T47D (cell line): ENCODE measurements around the gene CABLES1.
"Not testable (repeated sequence)": the region's sequence is repeated elsewhere in the genome, so short reads cannot be mapped to it uniquely, and the experiment has no call there.

Source experiments
- DNase-seq, 2 experiments: peaks; one replicate each; pipeline versions ENCODE4 v3.0.0 to v3.0.0-alpha.2; 2011 to 2012; ENCODE audit warnings: low read depth in 1 of 2, low spot score in 1 of 2
- JUND ChIP-seq: IDR thresholded peaks from 2 replicates; pipeline ENCODE4 v1.6.1; 2012; ENCODE audit warnings: low read depth
- in situ Hi-C: cut with HindIII; loops from 2 replicates; pipeline ENCODE4 v1.10.0; 2016; ENCODE audit warnings: low sequenced_read_pairs, low pct_unique_long_range_greater_than_20kb

Gene CABLES1

DNA sequence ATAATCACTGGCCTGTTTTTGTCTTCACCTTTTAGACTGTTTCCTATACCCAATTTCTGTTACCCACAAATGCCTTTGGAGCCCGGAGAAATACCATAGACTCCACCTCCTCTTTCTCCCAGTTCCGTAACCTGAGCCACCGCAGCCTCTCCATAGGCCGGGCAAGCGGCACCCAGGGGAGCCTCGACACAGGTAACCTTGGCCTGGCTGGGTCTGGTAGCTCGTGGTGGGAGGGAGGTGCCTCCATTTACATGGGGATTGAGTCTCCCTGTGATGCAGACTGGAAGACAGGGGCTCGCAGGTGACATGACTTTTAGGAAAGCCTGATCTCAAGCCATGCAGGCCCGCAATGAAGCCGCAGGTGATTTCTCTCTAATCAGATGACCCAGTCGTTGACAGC lies 100.6 kb downstream of the CABLES1 start:
- in situ Hi-C loops: no loop called here
- no peak for DNase-seq
- no peak for TF ChIP-seq JUND

- in situ Hi-C loops: no loop called here
- TF ChIP-seq JUND: no peak
- DNase-seq: no peak
These were observed 101.7 kb downstream of the CABLES1 start for GRCh38 chr18:23236876-23237468.

DNA sequence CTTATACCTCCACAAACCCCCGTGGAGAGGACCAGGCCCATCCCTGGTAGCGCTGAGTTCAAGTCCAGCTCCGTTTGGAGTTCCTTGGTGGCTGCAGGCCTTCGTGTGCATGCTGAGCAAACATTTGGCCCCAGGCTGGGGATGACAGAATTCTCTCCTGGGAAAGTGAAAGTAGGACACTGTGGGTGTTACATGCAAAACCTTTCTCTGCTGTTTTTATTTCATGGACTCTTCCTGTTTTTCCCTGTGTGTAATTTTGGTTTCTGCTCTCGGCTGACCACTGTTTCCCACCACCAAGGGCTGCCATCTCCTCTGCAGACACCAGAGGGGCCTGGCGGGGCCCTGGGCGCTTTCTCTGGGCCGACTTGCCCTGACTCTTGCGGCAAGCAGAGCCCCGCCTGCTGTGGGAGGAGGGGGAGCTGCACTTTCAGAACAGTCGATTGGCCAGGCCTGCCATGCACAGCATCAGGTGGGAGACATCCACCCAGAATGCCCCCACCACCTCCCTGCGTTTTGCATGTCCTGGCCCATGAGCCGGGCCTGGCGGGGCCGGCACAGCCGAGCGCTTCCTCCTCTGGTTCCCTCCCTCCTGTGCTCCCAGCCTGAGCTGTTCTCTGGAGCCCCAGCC lies 102.4 kb downstream of the CABLES1 start:
- in situ Hi-C loops: no loop called here
- peak in 1 of 2 experiments; percentile 23 for DNase-seq
- TF ChIP-seq JUND: no peak

DNA sequence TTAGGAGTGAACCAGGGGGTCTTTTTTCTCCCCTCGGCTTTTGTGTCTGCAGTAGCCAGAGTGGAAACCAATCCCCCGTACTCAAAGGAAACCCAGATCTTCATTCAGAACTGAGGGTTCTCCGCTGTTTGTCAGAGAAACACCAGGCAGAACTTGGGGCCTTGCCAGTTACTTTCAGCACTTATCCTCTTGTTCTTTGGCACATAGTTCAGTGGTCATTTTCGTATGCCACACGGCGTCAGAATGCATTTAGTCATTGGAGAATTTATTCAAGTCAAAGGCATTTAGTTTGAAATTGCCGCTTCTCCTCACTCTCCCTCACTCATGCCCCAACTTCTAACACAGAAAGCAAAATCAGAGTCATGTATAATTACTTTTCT lies 102.9 kb downstream of the CABLES1 start:
- DNase-seq: no peak
- no peak for TF ChIP-seq JUND
- in situ Hi-C loops: no loop called here

GRCh38 chr18:23238651-23239349 lies 103.5 kb downstream of the CABLES1 start:
- in situ Hi-C loops: no loop called here
- no peak for DNase-seq
- TF ChIP-seq JUND: no peak

DNA sequence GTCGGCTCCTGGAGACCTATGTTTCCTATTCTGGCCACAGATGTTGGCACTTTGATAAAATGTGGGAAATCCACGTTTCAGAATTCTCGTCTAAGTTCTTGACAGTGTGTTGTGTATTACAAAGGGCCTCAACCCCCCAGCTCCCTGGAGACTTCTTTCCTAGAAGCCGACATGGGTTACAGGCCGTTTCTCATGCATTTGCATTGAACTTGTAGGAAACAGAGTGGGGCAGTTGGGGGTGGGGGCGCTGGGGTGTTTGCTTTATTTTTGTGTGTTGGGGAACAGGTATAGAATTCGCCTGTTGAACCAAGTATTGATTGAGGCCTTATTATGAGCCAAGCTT lies 104.0 kb downstream of the CABLES1 start:
- in situ Hi-C loops: no loop called here
- no peak for TF ChIP-seq JUND
- DNase-seq: no peak

DNA sequence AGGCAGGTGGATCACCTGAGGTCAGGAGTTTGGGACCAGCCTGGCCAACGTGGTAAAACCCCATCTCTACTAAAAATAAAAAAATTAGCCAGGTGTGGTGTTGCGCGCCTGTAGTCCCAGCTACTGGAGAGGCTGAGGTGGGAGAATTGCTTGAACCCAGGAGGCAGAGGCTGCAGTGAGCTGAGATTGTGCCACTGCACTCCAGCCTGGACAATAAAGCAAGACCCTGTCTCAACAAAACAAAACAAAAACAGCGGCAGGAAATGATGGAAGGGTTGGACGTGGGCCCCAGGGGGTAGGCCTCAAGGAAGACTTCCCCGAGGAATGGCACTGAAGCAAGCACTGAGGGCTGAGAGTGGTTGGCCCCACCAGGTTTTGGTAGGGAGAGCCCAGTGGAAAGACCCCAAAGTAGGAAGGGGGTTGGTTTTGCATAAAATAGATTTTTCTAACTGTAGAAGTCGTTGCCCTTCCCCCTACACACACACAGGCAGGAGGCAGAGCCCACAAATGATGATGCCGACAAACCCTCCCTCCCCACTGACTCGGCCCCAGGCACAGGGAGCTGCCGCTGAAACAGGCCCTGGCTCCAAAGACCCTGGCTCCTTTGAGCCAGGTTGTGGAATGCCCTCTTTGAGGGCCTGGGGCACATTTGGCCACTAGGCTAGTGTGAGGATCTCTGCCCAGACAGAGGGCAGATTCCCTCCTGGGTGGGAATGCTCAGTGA lies 104.8 kb downstream of the CABLES1 start:
- no peak for TF ChIP-seq JUND
- DNase-seq: no peak
- in situ Hi-C loops: no loop called here

DNA sequence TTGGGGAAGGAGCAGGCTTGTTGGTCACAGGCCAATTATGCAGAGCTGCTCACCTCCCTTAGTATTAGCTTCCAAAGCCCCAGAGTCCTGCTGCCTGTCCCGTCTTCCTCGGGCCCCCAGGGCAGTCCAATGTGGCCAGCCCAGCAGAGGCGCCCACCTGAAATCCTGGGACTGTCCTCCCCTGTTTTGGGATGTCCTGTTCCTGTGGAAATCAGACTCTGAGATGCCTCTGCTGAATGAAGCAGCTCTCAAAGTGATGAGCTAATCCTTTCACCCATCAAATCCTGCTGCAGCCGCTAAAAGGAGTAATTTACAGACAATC lies 105.3 kb downstream of the CABLES1 start:
- DNase-seq: no peak
- in situ Hi-C loops: no loop called here

GRCh38 chr18:23241833-23242496 lies 106.7 kb downstream of the CABLES1 start:
- DNase-seq, in situ Hi-C loops: not testable (repeated sequence)

More for the DNA sequence above, 105.3 kb downstream of the CABLES1 start:
- no peak for TF ChIP-seq JUND

- DNase-seq: no peak
- no peak for TF ChIP-seq JUND
- in situ Hi-C loops: no loop called here
These were observed 107.9 kb downstream of the CABLES1 start for GRCh38 chr18:23243178-23243577.

DNA sequence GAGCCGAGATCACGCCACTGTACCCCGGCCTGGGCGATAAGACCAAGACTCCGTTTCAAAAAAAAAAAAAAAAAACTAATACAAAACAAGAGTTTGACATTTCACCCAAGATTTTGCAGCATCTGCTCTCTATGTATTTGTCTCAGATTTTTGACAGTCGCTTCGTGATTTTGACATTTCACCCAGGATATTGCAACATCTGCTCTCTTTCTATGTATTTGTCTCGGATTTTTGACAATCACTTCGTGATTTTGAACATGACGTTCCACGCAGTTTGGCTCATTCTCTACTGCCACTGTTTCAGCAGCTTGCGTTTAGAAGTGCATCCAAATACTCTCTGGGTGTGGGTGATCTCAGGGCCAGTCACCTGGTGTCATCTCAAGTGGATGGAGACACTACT lies 108.5 kb downstream of the CABLES1 start:
- in situ Hi-C loops: no loop called here
- no peak for DNase-seq
- no peak for TF ChIP-seq JUND

- no peak for DNase-seq
- in situ Hi-C loops: no loop called here
- no peak for TF ChIP-seq JUND
These were observed 109.1 kb downstream of the CABLES1 start for GRCh38 chr18:23244401-23244800.

DNA sequence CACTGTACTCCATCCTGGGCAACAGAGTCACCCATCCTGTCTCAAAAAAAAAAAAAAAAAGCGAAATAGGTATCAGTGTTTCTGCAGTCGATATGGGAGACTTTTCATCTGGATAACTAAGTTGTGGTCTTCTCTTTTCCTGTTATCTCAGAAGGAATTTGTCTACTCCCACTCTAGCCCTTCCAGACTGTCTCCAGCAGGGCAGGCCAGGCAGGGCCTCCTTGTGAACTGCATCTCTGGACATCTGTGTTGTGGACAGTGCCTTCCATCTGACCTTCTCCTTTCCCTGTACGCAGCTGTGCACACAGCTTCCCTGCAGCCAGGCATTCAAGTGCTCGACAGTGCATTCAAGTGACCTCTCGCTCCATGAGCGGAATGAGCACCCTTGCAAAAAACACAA lies 110.2 kb downstream of the CABLES1 start:
- in situ Hi-C loops: no loop called here
- no peak for TF ChIP-seq JUND
- no peak for DNase-seq
